Bronchial epithelial cell (primary cell): ENCODE measurements around the gene CDH24. TPM values are rescaled to one million over a fixed set of nuclear protein-coding genes. Genes with fewer than 3 reads are reported as not detected.

Experiments
- DNase-seq: peaks from one replicate; pipeline ENCODE4 v3.0.0-alpha.2; 2010; ENCODE audit warnings: low read depth
- FAIRE-seq: peaks from 2 replicates; lab custom pipeline; 2011; peaks lifted over from hg19 to GRCh38; lab: Jason Lieb, UNC
- H3K27me3 ChIP-seq: 2 replicates; pipeline ENCODE4 v1.5.1; 2011; ENCODE audit warnings: low read length; ENCODE audit not compliant: control insufficient read depth, insufficient read depth
- H3K36me3 ChIP-seq: 2 replicates; pipeline ENCODE4 v1.5.1; 2011; ENCODE audit warnings: low read length; ENCODE audit not compliant: control insufficient read depth, insufficient read depth
- H3K4me3 ChIP-seq: 2 replicates; pipeline ENCODE4 v1.5.1; 2011; ENCODE audit warnings: mild to moderate bottlenecking, low read depth, low read length, control low read depth
- total RNA-seq: library from RNA; depleted of rRNA; stranded (reverse); fragments of >200 nt; gene quantifications from 2 replicates; pipeline ENCODE4 v1.2.1, GENCODE V29; 2014
- TF ChIP-seq, protein P1 (sequence below): IDR thresholded peaks from 2 replicates; pipeline ENCODE4 v1.5.1; 2011; ENCODE audit warnings: mild to moderate bottlenecking, moderate library complexity, low read length, control low read depth, inconsistent platforms; ENCODE audit not compliant: insufficient read depth, severe bottlenecking

CDH24 gene
- total RNA-seq, 1 donor from 2014 or later = 2.9 TPM

DNA sequence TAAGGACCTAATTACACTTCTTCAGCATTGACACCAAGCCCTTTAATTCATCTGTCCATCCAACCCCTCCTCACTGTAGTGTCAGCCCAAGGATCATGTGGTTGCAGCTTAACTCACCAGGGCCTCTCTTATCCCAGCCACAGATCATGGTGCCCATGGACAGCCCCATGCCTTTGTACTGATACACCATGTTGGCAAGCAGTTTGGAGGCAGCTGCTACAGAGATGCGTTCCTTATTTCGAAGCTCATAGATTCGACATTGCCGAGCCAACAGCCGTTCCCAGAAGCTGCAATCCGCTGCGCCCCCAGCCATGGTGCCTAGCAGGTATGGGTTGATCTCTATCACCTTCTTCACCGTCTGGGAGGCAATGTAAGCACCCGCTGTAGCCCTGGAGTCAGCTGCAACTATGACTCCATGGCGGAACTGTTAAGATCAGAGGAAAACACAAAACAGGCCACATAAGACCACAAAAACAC is 24.0 kb downstream of the CDH24 start:
- H3K36me3 ChIP-seq = peaks cover 20% of the 10 kb centered on the region
- FAIRE-seq = no peak
- no peak overlapping the region for H3K4me3 ChIP-seq

DNA sequence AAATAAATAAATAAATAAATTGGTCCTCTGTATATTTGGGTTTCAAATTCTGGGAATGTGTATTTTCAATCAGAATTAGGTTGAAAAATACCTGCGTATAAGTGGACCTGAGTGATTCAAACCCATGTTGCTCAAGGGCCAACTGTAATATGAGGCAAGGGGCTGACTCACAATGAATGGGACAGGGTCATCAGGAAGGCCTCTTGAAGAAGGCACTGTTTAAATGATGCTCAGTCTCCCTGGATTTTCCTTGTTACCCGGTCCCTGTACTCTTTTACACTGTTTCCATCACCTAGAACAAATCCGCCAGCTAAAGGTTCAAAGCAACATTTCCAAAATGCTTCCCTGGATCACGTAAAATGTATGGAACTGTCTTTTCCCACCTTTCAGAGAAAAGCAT is 26.4 kb downstream of the CDH24 start:
- H3K27me3 ChIP-seq = no peaks in the 10 kb centered on the region
- peaks cover 23% of the 10 kb centered on the region for H3K36me3 ChIP-seq
- no peak for FAIRE-seq
- TF ChIP-seq, protein P1, sequence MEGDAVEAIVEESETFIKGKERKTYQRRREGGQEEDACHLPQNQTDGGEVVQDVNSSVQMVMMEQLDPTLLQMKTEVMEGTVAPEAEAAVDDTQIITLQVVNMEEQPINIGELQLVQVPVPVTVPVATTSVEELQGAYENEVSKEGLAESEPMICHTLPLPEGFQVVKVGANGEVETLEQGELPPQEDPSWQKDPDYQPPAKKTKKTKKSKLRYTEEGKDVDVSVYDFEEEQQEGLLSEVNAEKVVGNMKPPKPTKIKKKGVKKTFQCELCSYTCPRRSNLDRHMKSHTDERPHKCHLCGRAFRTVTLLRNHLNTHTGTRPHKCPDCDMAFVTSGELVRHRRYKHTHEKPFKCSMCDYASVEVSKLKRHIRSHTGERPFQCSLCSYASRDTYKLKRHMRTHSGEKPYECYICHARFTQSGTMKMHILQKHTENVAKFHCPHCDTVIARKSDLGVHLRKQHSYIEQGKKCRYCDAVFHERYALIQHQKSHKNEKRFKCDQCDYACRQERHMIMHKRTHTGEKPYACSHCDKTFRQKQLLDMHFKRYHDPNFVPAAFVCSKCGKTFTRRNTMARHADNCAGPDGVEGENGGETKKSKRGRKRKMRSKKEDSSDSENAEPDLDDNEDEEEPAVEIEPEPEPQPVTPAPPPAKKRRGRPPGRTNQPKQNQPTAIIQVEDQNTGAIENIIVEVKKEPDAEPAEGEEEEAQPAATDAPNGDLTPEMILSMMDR = no peak
- peak; percentile 45 for DNase-seq
- H3K4me3 ChIP-seq = no peak overlapping the region

More for the DNA sequence above, 24.0 kb downstream of the CDH24 start:
- H3K27me3 ChIP-seq = no peaks in the 10 kb centered on the region
- DNase-seq = no peak
- TF ChIP-seq, protein P1 = no peak

DNA sequence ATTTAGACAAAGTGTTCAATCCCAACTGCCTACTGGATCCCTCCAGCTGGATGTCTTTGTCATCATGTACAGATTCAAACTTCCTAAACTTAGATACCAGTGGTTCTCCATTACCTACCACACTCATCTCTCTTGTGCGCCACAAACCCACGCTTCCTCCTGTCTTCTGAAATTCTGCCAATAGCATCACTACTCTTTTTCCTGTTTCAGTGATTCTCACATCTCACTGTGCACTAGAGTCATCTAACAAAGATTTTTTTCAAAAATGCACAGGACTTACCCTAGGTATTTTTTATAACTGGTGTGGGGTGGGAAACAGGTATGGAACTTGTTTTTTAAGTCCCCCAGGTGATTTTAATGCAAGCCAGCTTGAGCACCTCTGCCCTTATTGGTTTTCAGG is 28.5 kb downstream of the CDH24 start:
- TF ChIP-seq, protein P1 = no peak
- FAIRE-seq = no peak
- H3K27me3 ChIP-seq = no peaks in the 10 kb centered on the region
- peaks cover 29% of the 10 kb centered on the region for H3K36me3 ChIP-seq
- no peak overlapping the region for H3K4me3 ChIP-seq
- DNase-seq = no peak

DNA sequence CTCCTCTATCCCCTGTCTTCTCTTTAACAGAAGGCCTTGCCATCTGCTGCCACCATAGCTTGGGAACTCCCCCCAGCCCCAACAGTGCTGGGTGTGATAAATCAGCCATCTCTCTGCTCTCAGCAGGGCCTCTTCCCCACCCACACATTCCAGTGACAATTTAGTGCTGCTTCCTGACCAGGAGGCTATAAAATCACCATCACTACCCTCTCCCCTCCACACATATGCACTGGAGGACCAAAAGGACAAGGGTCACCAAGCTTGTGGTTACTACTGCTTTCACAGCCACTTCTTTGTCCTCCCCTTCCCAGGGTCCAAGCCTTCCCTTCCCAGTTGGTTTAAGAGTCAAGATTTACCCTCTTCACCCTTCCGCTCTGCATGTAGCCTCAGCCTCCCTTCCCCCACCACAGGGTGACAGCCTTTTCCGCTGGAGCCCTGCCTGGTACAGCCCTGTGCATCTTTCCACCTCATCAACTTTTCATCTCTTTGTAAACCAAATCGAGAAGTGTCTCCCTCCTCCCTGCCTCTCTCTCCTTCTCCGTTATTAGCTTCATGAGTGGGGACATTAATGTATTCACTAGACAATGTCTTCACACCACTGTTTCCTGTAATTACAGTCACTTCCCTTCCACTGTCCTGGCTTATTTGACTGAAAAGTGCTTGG is 32.0 kb downstream of the CDH24 start:
- peaks cover 18% of the 10 kb centered on the region for H3K36me3 ChIP-seq
- no peak overlapping the region for H3K4me3 ChIP-seq
- no peaks in the 10 kb centered on the region for H3K27me3 ChIP-seq
- no peak for FAIRE-seq
- no peak for DNase-seq
- TF ChIP-seq, protein P1 = no peak

DNA sequence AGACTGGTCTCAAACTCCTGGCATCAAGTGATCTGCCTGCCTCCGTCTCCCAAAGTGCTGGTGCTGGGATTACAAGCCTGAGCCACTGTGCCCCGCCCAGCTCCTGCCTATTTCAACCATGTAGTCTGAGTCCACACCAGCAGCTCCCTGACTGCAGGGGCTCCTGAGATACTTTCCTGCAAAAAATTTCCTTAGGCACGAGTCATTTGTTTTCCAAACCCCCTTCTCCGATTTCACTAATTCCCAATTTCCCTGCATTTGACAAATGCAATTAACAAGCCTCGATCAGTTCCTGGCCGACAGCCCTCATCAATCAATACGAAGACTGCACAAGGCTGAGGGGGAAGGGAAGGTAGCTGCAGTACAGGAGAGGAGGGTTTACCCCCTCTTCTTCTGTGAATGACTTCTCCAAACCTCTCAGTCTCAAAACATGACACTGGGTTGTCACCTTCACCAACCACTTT is 32.7 kb downstream of the CDH24 start:
- Histone ChIP-seq H3K4me3 (no peak overlapping the region), H3K36me3 (peaks cover 18% of the 10 kb centered on the region), H3K27me3 (no peaks in the 10 kb centered on the region)
- TF ChIP-seq, protein P1 = no peak
- DNase-seq = no peak
- FAIRE-seq = no peak
